Muscle layer of colon (tissue), 2 donors: ENCODE data around the gene SPDYE1.

Experiments used
- H3K27ac ChIP-seq: one replicate; pipeline ENCODE4 v1.7.0; 2013; ENCODE audit warnings: low read depth, mild to moderate bottlenecking, low read length, moderate library complexity
- H3K27me3 ChIP-seq, 2 donors: one replicate each; pipeline ENCODE4 v1.7.0; 2013; ENCODE audit warnings: low read length in 2 of 2, mild to moderate bottlenecking in 2 of 2; ENCODE audit not compliant: insufficient read depth in 2 of 2, control insufficient read depth in 1 of 2
- H3K36me3 ChIP-seq: one replicate; pipeline ENCODE4 v1.7.0; 2013; ENCODE audit warnings: mild to moderate bottlenecking, low read length; ENCODE audit not compliant: insufficient read depth
- H3K4me1 ChIP-seq: one replicate; pipeline ENCODE4 v1.7.0; 2013; ENCODE audit warnings: mild to moderate bottlenecking, low read length; ENCODE audit not compliant: insufficient read depth
- H3K4me3 ChIP-seq, 2 donors: one replicate each; pipeline ENCODE4 v1.7.0; 2013; ENCODE audit warnings: low read length in 2 of 2, low read depth in 1 of 2, mild to moderate bottlenecking in 1 of 2, moderate library complexity in 1 of 2
- H3K9ac ChIP-seq: one replicate; pipeline ENCODE4 v1.7.0; 2013; ENCODE audit warnings: low read length
- H3K9me3 ChIP-seq: one replicate; pipeline ENCODE4 v1.7.0; 2013; ENCODE audit warnings: mild to moderate bottlenecking, low read length
- donor health status: abdominal sarcoma.
- donor health status: Adenocarcinoma of cecum.

Gene SPDYE1

DNA sequence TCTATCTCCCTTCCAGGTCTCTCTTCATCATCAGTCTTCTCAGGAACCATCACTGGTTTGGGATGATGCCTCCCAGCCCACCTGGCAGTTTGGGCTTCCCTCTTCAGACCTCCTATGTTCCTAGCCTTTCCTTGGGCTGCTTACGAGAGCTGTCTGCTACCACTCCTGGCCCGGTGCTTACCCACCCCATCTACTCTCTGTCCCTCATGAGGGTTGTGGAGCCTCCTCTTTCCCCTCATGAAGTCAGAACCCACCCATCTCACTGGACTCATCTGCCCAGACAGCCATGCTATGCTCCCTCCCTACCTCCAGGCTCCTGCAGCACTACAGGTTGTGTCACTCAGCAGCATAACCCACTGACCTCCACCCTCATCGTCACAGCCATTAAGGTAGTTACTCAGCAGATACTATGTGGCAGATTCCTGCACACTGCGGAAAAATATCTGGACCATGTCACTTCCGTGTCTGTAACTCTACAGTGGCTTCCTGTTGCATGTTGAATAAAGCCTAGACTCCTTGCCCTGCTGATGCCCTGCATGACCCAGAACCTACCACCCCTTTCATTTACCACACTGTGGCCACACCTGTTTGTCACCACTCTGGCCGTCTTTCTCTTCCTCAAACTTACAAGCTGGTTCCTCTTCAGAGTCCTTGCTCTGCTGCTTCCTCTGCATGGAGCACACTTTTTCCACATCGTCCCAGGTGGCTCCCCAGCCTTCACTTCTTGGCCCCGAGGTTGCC, 48.8 kb downstream of the SPDYE1 start:
- no peak overlapping the region for H3K4me3 ChIP-seq
- no peaks in the 10 kb centered on the region for H3K27me3 ChIP-seq
- no peaks in the 10 kb centered on the region for H3K9me3 ChIP-seq
- no peak overlapping the region for H3K27ac ChIP-seq
- peaks cover 24% of the 10 kb centered on the region for H3K4me1 ChIP-seq
- H3K9ac ChIP-seq: no peak overlapping the region
- H3K36me3 ChIP-seq: peaks cover 31% of the 10 kb centered on the region

DNA sequence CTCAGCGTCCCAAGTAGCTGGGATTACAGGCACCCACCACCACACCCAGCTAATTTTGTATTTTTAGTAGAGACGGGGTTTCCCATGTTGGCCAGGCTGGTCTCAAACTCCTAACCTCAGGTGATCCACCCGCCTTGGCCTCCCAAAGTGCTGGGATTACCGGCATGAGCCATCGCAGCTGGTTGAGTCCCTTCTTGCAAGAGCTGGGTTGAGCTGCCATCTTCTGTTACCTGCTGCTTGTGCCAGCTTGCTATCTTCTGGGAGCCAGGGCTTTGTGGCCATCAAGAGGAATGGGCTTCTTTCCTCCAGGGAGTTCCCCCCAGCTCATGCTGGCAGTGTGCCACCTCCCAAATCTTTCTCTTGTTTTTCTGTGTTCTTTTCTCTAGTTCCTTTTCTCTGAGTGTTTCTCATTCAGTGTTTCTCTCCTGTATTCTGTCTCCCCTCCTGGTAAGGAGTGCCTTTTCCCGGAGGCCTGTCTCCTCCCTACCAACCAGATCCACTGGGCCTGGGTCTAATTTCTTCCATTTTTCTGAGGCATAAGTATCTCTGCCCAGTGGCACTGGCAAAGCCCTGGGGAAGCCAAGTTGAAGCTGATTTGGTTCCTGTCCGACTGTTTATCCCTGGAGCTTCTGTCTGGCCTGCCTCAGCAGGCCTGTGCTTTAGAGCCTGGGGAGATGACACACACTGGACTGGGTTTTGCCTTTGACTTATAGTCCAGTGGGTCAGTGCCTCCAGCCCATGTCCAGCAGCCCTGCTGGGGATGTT, 50.5 kb downstream of the SPDYE1 start:
- Histone ChIP-seq H3K9me3 (no peaks in the 10 kb centered on the region), H3K4me1 (peaks cover 24% of the 10 kb centered on the region), H3K36me3 (peaks cover 45% of the 10 kb centered on the region), H3K27me3 (no peaks in the 10 kb centered on the region), H3K4me3 (no peak overlapping the region), H3K27ac (no peak overlapping the region), H3K9ac (no peak overlapping the region)

DNA sequence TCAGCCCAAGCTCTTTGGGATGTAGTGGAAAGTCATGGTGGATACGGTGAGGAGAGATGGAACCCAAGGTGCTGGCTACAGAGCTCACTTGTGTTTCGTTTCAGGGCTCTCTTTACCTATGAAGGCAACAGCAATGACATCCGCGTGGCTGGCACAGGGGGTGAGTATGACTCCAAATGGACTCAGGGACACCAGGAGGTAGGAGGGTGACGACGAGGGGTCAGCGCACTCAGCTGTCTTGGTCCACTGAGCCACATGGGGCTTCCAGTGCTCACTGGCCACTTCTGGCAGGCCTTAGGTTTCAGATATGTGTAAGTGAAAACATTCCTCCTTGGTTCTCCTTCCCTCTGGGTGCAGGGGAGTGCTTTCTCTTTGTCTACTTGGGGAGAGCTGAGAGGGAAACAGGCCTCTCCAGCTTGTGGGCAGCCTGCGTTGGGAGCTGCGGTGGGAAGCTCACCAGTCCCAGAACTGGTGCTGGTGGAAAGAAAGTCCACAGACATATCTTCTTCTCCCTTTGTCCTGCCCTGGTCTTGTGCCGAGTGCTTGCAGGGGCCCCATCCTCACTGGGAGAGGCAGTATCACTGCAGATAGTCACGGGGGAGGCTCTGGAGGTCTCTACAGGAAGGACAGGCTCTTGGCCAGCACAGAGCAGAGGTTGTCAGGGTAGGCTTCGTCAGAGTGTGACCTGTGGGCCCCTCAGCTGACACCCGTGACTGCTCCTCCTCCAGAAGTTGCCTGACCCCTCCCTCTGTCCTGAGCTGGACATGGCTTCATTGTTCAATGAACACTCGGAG, 52.6 kb downstream of the SPDYE1 start:
- H3K9me3 ChIP-seq: no peaks in the 10 kb centered on the region
- H3K9ac ChIP-seq: no peak overlapping the region
- peaks cover 58% of the 10 kb centered on the region for H3K36me3 ChIP-seq
- H3K4me3 ChIP-seq: no peak overlapping the region
- no peak overlapping the region for H3K27ac ChIP-seq
- no peaks in the 10 kb centered on the region for H3K27me3 ChIP-seq
- peaks cover 18% of the 10 kb centered on the region for H3K4me1 ChIP-seq

DNA sequence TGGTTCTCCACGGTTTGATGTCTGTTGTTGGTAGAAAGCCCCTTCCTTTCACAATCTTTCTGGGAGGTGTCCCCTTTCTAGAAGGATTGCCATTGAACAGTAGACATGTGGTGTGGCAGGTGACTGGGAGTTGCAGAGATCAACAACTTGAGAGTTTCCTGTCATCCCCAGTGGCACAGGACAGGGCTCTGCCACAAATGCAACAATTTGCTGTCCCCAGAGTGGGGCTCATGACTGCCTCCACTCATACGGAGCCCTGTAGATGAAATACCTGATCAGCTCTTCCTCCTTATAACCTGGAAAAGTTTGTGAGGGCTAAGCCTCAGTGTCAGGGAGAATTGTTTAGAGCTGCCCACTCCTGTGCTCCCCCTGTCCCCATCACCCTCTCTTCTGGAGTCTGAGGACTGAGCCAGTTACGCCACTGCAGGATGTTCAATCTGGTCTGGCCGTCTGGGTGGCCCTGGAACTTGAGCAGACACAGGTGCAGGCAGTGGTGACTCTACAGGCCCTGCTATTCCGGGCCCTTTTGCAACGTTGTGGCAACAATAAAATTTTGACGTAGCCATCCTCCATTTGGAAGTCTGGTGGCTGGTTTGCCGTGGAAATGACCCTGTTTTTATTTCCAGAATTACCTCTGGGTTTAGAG, 53.3 kb downstream of the SPDYE1 start:
- Histone ChIP-seq H3K36me3 (peaks cover 63% of the 10 kb centered on the region), H3K9me3 (no peaks in the 10 kb centered on the region), H3K9ac (no peak overlapping the region), H3K4me1 (peaks cover 11% of the 10 kb centered on the region), H3K4me3 (no peak overlapping the region), H3K27me3 (no peaks in the 10 kb centered on the region), H3K27ac (no peak overlapping the region)

DNA sequence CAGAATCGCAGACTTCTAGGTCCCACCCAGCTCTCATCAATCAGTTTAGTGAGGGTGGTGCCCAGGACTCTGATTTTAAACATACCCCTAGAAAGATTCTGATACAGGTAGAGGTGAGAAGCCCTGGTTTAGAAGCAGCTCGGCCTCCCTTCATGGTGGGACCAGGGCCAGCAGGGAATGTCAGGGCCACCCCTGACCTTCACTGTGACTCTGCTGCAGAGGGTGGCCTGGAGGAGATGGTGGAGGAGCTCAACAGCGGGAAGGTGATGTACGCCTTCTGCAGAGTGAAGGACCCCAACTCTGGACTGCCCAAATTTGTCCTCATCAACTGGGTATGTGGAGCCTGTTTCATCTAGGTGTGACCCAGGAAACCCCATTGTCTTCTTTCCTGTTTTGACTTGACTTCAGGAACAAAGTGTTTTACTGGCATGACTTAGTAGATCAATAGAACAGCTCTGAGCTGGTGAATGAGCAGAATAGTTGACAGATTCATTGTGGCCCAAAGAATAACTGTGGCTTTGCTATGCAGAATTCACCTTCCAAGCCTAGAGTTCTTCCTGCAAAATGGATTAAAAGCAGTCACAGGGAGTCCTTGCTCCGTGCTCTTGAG, 54.0 kb downstream of the SPDYE1 start:
- H3K4me3 ChIP-seq: no peak overlapping the region
- H3K4me1 ChIP-seq: peaks cover 4% of the 10 kb centered on the region
- H3K27me3 ChIP-seq: no peaks in the 10 kb centered on the region
- no peak overlapping the region for H3K9ac ChIP-seq
- H3K27ac ChIP-seq: no peak overlapping the region
- H3K9me3 ChIP-seq: no peaks in the 10 kb centered on the region
- peaks cover 66% of the 10 kb centered on the region for H3K36me3 ChIP-seq

DNA sequence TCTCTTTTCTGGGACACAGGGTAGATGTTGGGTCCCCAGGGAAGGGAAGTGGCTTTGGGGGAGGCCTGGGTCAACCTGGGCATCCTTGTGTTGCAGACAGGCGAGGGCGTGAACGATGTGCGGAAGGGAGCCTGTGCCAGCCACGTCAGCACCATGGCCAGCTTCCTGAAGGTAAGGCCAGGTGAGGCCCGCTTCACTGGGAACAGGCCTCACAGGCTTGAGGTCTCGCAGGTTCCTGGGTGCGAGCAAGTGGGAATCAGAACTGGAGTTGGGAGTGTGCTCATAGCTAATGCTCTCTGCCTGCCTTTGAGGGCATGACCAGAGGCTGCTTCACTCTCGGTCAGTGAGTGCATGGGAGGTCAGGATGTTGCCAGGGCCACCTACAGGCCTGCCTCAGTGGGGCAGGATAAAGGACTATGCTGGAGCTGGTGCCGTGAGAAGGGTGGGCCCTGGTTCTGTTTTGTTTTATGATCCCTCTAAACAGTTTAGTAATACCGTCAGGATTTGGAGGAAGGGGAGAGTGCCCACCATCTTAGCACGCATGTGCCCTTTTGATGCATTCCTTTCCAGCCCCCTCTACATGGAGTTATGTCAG, 55.2 kb downstream of the SPDYE1 start:
- Histone ChIP-seq H3K4me1 (no peaks in the 10 kb centered on the region), H3K4me3 (no peak overlapping the region), H3K27me3 (no peaks in the 10 kb centered on the region), H3K9me3 (no peaks in the 10 kb centered on the region), H3K36me3 (peaks cover 72% of the 10 kb centered on the region), H3K27ac (no peak overlapping the region), H3K9ac (no peak overlapping the region)

DNA sequence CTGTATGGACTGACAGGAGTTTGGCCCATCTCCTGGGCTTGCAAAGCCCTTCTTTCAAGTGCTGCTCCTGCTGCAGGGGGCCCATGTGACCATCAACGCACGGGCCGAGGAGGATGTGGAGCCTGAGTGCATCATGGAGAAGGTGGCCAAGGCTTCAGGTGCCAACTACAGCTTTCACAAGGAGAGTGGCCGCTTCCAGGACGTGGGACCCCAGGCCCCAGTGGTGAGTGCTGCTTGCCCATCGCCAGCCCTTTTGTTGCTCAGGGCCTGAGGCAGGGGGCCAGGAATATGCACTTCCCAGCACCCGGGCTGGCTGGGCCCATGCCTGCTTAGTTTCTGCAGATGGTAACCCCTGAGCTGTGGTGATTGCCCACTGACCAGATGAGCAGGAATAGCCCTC, 59.0 kb downstream of the SPDYE1 start:
- H3K9ac ChIP-seq: no peak overlapping the region
- no peaks in the 10 kb centered on the region for H3K27me3 ChIP-seq
- no peak overlapping the region for H3K27ac ChIP-seq
- H3K4me1 ChIP-seq: no peaks in the 10 kb centered on the region
- H3K9me3 ChIP-seq: no peaks in the 10 kb centered on the region
- peaks cover 85% of the 10 kb centered on the region for H3K36me3 ChIP-seq
- H3K4me3 ChIP-seq: no peak overlapping the region

DNA sequence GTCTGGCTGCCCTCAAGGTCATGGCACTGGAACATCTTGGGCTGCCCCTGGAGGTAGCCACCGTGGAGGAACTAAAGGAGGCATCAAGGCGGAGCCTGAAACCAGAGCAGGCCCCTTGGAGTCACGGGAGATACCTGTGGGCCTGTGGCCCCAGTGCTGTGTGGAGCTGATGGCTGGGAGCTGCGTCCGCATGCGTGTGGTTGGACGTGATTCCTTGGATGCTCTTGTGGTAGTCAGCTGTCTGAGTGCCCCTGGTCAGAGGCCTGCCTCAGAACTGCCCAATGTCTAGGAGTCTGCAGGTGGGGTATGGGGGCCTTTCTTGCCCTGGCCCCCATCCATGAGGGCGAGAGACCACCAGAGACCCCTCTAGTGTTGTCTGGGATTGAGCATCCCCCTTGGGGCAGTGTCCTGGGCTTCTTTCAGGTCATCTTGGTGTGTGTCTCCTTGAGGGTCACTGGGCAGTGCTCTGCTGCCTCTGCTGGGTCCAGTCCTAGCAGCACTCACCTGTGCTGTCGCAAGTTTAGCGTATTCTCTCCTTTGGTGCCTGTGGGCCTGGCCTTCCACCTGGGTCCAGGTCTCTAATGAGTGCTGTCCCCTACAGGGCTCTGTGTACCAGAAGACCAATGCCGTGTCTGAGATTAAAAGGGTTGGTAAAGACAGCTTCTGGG, 59.6 kb downstream of the SPDYE1 start:
- Histone ChIP-seq H3K36me3 (peaks cover 85% of the 10 kb centered on the region), H3K27ac (no peak overlapping the region), H3K9ac (no peak overlapping the region), H3K4me3 (no peak overlapping the region), H3K27me3 (no peaks in the 10 kb centered on the region), H3K9me3 (no peaks in the 10 kb centered on the region), H3K4me1 (no peaks in the 10 kb centered on the region)

DNA sequence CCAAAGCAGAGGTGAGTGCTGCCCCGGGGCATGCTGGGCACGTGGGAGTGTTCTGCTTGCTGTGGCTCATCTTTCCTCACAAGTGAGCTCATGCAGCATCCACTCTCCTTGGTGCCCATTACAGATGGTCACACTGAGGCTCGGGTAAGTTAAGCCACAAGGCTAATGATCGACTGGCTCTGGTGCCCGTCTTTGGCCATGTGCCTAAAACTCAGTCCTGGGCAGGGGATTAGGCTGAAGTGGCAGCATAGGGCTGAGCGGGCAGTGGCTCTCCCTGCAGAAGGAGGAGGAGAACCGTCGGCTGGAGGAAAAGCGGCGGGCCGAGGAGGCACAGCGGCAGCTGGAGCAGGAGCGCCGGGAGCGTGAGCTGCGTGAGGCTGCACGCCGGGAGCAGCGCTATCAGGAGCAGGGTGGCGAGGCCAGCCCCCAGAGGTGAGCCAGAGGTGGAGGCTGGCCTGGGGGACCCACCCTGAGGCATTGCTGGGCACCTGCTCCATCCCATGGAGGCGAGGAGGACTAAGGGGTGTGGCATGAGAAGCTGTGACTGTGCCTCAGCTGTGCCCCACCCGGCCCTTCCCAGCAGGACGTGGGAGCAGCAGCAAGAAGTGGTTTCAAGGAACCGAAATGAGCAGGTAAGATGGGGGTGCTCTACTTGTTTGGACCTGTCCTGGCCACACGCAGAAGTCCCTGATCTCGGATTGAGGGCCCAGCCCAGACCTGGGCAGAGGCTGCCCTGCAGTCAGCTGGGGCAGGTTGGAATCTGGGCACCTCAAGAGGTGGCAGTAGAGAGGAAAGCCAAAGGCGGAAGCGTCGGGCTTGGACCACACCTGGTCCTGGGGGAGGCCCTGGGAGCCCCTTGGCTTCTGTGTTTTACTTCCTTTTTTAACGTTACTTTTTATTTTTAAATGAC, 60.4 kb downstream of the SPDYE1 start:
- no peaks in the 10 kb centered on the region for H3K4me1 ChIP-seq
- no peak overlapping the region for H3K4me3 ChIP-seq
- H3K27me3 ChIP-seq: no peaks in the 10 kb centered on the region
- no peak overlapping the region for H3K27ac ChIP-seq
- no peaks in the 10 kb centered on the region for H3K9me3 ChIP-seq
- H3K36me3 ChIP-seq: peaks cover 79% of the 10 kb centered on the region
- H3K9ac ChIP-seq: no peak overlapping the region
